H7 (cell line): ENCODE measurements around the gene CSMD2. TPM values are rescaled to one million over a fixed set of nuclear protein-coding genes. Genes with fewer than 3 reads are reported as not detected.
"Not testable (repeated sequence)": the region's sequence is repeated elsewhere in the genome, so short reads cannot be mapped to it uniquely, and the experiment has no call there.

Experiments
- DNase-seq: peaks from one replicate; pipeline ENCODE4 v3.0.0; 2012
- H3K27me3 ChIP-seq: 2 replicates; pipeline ENCODE4 v1.6.0; 2011; ENCODE audit warnings: mild to moderate bottlenecking, low read length; ENCODE audit not compliant: control insufficient read depth, insufficient read depth
- H3K36me3 ChIP-seq: replicated peaks from 2 replicates; pipeline ENCODE4 v1.5.1; 2011; ENCODE audit warnings: low read length; ENCODE audit not compliant: control insufficient read depth, insufficient read depth
- H3K4me3 ChIP-seq: 2 replicates; pipeline ENCODE4 v1.5.1; 2011; ENCODE audit warnings: low read depth, mild to moderate bottlenecking, control low read depth, low read length, moderate library complexity; ENCODE audit not compliant: insufficient read depth
- total RNA-seq: library from RNA; depleted of rRNA; stranded (reverse); fragments of >200 nt; shearing (Covaris generic); gene quantifications from 2 replicates; pipeline ENCODE4 v1.2.3, GENCODE V29; 2014

CSMD2 gene
- total RNA-seq, 1 experiment from 2014 or later: 6.3 TPM

DNA sequence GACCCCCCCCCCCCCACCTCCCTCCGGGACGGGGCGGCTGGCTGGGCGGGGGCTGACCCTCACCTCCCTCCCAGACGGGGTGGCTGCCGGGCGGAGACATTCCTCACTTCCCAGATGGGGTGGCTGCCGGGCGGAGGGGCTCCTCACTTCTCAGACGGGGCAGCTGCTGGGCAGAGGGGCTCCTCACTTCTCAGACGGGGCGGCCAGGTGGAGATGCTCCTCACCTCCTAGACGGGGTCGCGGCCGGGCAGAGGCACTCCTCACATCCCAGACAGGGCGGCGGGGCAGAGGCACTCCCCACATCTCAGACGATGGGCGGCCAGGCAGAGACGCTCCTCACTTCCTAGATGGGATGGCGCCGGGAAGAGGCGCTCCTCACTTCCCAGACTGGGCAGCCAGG is 655.8 kb downstream of the CSMD2 start:
- not testable (repeated sequence) for H3K4me3 ChIP-seq, H3K36me3 ChIP-seq, DNase-seq, H3K27me3 ChIP-seq

DNA sequence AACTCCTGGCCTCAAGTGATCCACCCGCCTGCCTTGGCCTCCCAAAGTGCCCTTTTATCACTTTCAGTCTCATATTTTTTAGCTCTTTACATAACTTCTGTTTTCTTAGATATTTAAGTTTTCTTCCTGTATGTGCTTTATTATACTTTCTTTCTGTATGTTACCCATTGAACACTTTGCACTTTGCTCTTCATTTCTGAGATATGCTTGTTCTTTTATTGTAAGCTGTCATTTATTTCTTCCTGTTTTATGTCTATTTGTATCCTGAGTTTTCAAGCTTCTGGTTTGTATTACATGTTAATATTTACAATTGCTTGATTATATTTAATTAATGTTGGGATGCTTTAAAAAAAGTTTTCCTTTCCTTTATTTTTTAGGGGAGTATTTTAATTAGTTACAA is 656.9 kb downstream of the CSMD2 start:
- Histone ChIP-seq H3K36me3 (no peaks in the 10 kb centered on the region), H3K4me3 (no peak overlapping the region), H3K27me3 (no peaks in the 10 kb centered on the region)
- no peak for DNase-seq

DNA sequence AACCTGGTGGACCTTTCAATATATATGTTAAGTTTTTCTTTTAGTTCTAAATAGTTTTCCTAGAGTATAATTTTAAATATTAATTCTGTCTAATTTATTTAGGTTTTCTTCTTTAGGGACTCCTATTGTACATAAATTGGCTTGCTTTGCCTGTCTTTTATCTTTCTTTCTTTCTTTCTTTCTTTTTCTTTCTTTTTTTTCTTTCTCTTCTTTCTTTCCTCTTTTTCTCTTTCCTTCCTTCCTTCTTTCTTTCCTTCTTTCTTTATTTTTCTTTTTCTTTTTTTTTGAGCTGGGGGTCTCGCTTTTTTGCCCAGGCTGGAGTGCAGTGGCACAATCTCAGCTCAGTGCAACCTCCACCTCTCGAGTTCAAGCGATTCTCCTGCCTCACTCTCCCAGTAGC is 657.4 kb downstream of the CSMD2 start:
- DNase-seq: no peak
- H3K27me3 ChIP-seq: no peaks in the 10 kb centered on the region
- no peak overlapping the region for H3K4me3 ChIP-seq

GRCh38 chr1:33503506-33503905 is 661.5 kb downstream of the CSMD2 start:
- Histone ChIP-seq H3K36me3 (no peaks in the 10 kb centered on the region), H3K27me3 (no peaks in the 10 kb centered on the region), H3K4me3 (no peak overlapping the region)
- no peak for DNase-seq

More for the DNA sequence above, 657.4 kb downstream of the CSMD2 start:
- H3K36me3 ChIP-seq: no peaks in the 10 kb centered on the region

DNA sequence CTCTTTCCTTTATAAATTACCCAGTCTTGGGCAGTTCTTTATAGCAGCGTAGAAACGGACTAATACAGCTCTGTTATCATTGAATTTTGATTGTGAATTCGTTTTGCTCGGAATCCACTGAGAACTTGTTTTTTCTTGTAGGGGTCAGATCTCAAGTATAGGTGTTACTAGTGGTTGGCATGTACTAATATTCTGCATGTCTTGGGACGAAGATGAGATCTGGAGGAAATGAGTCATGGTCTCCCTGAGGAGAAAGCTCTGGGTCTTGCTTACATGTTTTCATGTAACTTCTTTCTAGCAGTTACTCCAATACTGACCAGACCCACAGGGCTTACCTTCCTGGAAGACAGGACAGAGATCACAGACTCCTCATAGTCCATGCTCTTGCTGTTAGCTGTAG is 662.3 kb downstream of the CSMD2 start:
- Histone ChIP-seq H3K36me3 (no peaks in the 10 kb centered on the region), H3K4me3 (no peak overlapping the region), H3K27me3 (no peaks in the 10 kb centered on the region)
- DNase-seq: no peak

DNA sequence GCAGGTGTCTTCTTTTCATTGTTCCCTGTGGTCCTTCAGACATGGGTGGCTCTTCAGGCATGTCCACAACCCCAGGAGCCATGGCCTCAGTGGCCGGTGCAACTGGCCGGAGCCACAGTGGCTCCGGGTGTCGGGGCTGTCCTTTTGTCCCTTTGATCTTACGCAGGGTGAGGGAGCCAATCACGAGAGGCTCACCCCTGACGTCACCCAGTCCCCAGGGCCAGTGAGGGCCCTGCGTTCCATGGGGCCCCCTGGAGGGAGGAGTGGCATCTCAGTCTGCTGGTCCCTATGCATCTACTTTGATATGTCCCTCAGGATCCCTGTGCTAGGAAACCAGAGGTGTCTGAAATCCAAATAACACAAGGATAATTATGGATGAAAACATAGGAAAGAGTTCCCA is 663.3 kb downstream of the CSMD2 start:
- Histone ChIP-seq H3K4me3 (no peak overlapping the region), H3K36me3 (no peaks in the 10 kb centered on the region), H3K27me3 (no peaks in the 10 kb centered on the region)
- no peak for DNase-seq

GRCh38 chr1:33501309-33501708 is 663.7 kb downstream of the CSMD2 start:
- Histone ChIP-seq H3K36me3 (no peaks in the 10 kb centered on the region), H3K4me3 (no peak overlapping the region), H3K27me3 (no peaks in the 10 kb centered on the region)
- DNase-seq: no peak

- peak; percentile 66 for DNase-seq
- no peaks in the 10 kb centered on the region for H3K27me3 ChIP-seq
- H3K4me3 ChIP-seq: no peak overlapping the region
- no peaks in the 10 kb centered on the region for H3K36me3 ChIP-seq
These were observed 664.5 kb downstream of the CSMD2 start for GRCh38 chr1:33500547-33500946.

- H3K36me3 ChIP-seq: peaks cover 9% of the 10 kb centered on the region
- H3K4me3 ChIP-seq: no peak overlapping the region
- DNase-seq: no peak
- no peaks in the 10 kb centered on the region for H3K27me3 ChIP-seq
These were observed 667.6 kb downstream of the CSMD2 start for GRCh38 chr1:33497410-33497809.

- no peak for DNase-seq
- H3K27me3 ChIP-seq: no peaks in the 10 kb centered on the region
- no peak overlapping the region for H3K4me3 ChIP-seq
- peaks cover 11% of the 10 kb centered on the region for H3K36me3 ChIP-seq
These were observed 670.1 kb downstream of the CSMD2 start for GRCh38 chr1:33494929-33495328.

DNA sequence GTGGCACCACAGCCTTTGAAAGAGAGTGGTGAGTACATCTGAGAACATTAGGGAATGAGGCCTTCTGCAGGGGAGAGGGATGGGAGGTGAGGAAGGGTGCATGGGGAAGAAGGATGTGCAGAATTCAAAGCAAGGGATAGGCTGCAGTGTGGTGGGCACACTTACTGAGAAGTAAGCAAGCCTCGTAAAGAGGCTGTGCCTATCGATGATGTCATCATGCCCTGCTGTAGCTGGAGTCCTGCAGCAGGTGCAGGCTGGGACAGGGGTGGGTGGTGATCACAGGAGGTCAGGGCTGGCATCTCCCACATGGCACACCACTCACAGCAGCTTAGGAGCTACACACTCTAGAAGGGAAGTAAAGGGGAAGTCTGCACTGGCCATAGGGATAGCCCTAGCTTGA is 676.4 kb downstream of the CSMD2 start:
- Histone ChIP-seq H3K27me3 (no peaks in the 10 kb centered on the region), H3K36me3 (peaks cover 5% of the 10 kb centered on the region; the same call in 1 of the 2 replicates), H3K4me3 (no peak overlapping the region)
- no peak for DNase-seq

DNA sequence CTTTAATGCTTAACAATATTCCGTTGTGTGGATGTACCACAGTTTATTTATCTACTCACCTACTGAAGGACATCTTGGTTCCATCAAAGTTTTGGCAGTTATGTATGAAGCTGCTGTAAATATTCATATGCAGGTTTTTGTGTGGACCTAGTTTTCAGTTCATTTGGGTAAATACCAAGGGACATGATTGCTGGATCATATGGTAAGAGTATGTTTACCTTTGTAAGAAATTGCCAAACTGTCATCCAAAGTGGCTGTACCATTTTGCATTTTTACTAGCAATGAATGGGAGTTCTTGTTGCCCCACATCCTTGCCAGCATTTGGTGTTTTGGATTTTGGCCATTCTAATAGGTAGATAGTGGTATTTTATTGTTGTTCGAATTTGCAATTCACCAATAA is 682.6 kb downstream of the CSMD2 start:
- no peaks in the 10 kb centered on the region for H3K36me3 ChIP-seq
- DNase-seq: no peak
- no peaks in the 10 kb centered on the region for H3K27me3 ChIP-seq
- no peak overlapping the region for H3K4me3 ChIP-seq

- Histone ChIP-seq H3K27me3 (no peaks in the 10 kb centered on the region), H3K4me3 (no peak overlapping the region), H3K36me3 (no peaks in the 10 kb centered on the region)
- no peak for DNase-seq
These were observed 687.6 kb downstream of the CSMD2 start for GRCh38 chr1:33477451-33477850.

DNA sequence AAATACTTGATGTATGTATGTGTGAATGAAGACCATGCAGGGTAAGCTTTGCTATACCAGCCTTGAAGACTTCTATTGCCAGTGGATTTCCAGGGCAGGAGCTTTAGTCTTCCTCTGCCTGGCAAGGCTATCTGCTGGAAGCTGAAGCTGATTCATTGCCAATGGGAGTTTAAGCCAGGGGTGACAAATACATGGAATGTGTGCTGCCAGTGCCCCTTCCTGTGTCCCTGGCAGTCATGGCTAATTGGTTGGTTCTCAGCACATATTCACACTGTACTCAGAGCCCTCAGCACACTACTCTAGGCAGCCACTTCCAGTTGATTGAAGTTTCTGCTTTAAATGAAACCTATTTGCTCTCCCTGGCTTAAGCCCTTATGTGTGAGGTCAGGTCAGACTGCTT is 691.1 kb downstream of the CSMD2 start:
- Histone ChIP-seq H3K36me3 (no peaks in the 10 kb centered on the region), H3K27me3 (no peaks in the 10 kb centered on the region), H3K4me3 (no peak overlapping the region)
- DNase-seq: no peak

- Histone ChIP-seq H3K4me3 (peak within 1 kb of the TSS; percentile 45), H3K27me3 (no peaks in the 10 kb centered on the region), H3K36me3 (no peaks in the 10 kb centered on the region)
- peak; percentile 94 for DNase-seq
These were observed 692.6 kb downstream of the CSMD2 start, which contains the start of gene ZSCAN20 for GRCh38 chr1:33472269-33472980. Gene ZSCAN20, plus strand, starts transcription at chr1:33472645. Its CDS starts 6,644 bp downstream, at chr1:33479289.

DNA sequence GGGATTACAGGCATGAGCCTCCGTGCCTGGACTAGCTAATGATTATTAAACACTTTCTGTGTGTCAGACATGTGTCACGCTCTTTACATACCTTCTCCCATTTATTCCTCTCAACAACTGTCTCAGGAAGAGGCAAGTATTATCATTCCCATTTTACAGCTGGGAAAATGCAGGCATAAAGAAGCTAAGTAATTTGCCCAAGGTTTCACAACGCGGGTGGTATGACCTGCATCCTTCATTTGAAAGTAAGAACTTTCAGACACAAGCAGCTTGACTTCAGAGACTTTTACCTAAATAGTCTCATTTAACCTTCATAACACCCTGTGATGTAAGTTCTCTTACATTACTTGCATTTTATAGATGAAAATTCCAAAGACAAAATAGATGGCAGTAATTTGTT is 693.6 kb downstream of the CSMD2 start:
- Histone ChIP-seq H3K27me3 (no peaks in the 10 kb centered on the region), H3K4me3 (no peak overlapping the region), H3K36me3 (no peaks in the 10 kb centered on the region)
- no peak for DNase-seq
